HTR-8/SVneo (cell line): Measurements from ENCODE around the gene FBXL16.
A peak's percentile ranks its signal among the peaks of the same experiment; 100 is the strongest.

Experiments used
- DNase-seq: peaks from one replicate; pipeline ENCODE4 v3.0.0; 2011; ENCODE audit warnings: low spot score, mixed read lengths; ENCODE audit not compliant: insufficient read length
- FAIRE-seq: peaks from 2 replicates; lab custom pipeline; 2011; peaks lifted over from hg19 to GRCh38; lab: Jason Lieb, UNC

The FBXL16 gene

DNA sequence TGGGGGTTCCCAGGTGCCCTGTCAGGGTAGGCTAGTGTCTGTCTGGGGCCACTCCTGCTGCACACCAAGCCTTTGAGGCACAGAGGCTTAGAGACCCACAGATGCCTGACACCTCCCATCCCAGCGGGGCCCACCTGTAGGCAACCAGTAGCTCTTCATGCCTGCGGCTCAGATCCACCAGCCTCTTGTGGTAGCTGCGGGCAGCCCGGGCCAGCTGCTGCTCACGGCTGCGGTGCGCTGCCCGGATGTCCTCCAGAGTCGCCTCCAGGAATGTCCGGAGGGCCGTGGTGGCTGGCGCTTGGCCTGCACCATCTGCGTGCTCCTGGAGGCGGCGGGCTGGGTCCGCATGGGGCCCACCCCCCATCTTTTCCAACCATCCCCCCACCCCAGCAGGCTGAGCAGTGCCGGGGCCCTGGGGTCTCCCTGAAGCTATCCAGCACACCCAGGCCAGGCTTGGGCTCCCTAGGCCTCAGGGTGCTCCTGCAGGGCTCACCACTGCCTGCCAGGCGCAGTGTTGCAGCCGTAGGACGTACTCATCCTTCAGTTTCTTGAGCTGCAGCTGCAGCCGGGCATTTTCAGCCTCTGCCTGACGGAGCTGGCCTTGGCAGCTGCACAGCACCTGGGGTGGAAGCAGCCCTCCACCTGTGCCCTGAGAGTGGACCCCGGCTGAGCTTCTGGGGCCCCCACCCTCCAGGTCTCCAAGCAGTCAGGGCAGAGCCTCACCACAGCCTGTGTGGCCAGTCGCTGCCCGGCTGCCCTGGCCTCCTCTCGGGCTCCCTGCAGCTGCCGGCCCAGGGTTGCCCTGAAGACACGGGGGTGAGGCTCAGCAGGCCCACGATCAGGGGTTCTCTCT, 18.8 kb upstream of the FBXL16 start:
- FAIRE-seq (no peak), DNase-seq (no peak)

DNA sequence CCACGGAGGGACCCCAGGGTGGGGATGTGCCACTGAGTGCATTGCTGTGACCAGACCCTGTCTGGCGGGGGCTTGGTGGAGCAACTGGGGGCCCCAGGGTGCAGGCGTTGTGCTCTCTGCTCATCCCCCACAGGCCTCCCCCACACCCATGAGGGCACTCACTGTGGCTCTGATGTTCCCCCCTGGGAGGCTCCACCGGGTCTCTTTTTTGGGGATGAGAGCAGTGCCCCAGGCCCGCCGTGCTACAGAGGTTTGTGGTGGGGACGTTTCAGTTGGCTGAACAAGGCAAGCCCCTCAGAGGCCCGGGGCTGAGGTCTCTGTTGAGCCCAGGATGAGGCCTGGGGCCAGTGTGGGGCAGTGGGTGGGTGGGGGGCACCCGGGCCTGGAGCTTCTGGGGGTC, 18.1 kb upstream of the FBXL16 start:
- FAIRE-seq (no peak), DNase-seq (no peak)

DNA sequence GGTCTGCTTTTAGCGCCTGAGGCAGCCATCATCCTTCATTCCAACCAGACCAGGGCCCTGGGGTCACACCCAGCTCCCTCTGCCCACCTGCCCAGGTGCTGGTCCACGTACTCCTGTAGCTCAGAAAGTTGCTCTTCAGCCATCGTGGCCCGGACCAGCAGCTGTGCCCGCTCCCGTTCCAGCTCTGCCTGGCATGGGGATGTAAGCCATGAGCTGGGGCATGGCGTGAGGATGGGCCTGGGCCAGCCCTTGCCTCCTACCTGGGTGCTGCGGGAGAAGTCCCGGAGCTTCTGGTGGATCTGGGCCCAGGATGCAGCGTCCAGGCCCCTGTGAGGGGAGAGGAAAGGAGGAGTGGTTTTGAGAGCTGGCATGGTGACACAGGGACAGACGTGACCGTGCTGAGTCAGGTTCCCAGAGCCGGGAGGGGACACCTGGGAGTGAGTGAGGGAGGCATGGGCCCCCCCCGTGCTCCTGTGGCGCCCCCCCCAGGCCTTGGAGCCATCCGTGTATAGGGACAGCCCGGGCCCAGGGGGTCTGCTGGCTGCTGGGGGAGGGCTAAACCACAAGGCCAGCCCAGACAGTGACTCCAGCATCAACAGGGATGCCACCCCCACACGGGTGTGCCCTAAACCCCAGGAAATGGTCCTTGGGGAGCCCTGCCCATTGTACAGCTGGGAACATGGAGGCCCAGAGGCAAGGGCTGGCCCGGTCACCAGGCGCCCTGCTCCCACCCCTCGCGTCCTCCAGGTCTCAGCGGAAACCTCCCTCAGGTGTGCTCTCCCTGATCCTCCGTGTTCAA, 17.4 kb upstream of the FBXL16 start:
- DNase-seq: no peak
- no peak for FAIRE-seq

DNA sequence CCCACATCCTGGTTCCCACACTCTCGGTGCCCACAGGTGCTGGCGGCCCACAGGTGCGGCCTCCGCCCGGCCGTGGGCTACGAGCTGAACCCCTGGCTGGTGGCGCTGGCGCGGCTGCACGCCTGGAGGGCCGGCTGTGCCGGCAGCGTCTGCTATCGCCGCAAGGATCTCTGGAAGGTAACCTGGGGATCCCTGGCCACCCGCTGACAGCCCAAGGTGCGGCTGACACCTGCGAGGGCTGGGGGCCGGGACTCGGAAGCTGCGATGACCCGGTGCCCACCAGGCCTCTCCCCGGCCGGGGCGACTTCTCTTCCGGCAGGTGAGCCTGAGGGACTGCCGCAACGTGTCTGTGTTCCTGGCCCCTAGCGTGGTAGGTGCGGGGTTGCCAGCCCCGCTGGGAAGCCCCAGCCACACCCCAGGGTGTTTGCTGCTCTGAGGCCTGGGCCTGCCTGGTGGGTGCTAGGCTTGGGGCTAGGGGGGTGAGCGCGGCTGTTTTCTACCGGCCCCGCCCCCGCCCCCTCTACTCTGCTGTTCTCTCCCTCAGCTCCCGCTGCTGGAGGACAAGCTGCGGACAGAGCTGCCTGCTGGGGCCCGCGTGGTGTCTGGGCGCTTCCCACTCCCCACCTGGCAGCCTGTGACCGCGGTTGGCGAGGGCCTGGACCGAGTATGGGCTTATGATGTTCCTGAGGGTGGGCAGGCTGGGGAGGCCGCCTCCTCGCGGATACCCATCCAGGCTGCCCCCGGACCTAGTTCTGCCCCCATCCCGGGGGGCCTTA, 16.4 kb upstream of the FBXL16 start:
- no peak for FAIRE-seq
- DNase-seq: no peak

DNA sequence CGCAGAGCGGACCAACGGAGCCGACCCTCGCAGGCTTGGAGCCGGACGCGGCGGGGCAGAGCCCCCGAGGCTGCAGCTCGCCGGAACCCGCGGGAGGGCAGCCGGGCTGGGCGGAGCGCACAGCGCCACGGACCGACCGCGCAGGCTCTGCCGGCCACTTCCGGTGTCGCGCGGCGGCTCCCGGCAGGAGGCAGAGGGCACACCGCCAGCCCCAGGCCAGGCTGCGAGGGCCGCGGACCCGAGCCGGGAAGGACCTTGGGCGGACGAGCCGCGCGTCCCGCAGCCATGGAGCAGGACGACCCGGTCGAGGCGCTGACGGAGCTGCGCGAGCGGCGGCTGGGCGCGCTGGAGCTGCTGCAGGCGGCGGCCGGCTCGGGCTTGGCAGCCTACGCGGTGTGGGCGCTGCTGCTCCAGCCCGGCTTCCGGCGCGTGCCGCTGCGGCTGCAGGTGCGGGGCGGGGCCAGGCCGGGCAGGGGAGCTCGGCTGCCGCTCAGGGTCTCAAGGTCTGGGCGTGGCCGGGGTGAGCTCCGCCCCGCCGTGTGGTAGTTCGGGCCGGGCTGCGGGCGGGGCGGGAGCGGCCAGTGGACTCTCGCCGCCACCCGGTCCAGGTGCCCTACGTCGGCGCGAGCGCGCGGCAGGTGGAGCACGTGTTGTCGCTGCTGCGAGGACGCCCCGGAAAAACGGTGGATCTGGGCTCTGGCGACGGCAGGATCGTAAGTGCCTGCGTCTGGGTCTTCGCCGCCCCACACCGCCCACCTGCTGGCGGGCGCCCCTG, 15.6 kb upstream of the FBXL16 start, which contains the start of gene ANTKMT:
TSS of gene ANTKMT (plus strand) at position 157 of the 775 bp plus-strand sequence. CDS start at position 286, 129 bp downstream.
- FAIRE-seq: peak; percentile 95
- DNase-seq: peak; percentile 82

DNA sequence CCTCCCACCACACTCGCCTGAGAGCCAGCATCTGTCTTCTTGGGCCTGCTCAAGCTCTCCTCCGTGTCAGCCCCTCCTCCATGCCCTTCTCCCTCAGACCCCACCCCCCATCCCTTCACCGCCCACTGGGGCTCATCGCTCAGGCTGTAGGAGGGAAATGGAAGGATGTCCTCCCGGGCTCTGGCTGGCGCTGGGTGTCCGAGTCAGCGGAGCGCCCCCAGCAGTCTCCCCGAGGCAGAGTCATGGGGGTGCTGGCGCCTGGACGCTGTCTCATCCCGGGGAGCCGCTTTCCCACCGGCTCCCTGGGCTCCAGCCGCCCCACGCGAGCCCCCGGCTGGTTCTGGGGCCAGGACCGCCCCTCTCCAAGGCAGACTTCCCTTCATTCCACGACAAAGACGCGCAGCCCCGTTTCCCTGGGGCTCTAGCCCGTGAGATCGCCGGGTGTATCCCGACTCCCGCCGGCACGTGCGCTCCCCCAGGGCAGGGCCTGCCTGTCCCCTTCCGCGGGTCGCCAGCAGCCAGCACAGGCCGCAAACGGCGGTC, 14.9 kb upstream of the FBXL16 start:
- DNase-seq (peak; percentile 66), FAIRE-seq (peak; percentile 80)

DNA sequence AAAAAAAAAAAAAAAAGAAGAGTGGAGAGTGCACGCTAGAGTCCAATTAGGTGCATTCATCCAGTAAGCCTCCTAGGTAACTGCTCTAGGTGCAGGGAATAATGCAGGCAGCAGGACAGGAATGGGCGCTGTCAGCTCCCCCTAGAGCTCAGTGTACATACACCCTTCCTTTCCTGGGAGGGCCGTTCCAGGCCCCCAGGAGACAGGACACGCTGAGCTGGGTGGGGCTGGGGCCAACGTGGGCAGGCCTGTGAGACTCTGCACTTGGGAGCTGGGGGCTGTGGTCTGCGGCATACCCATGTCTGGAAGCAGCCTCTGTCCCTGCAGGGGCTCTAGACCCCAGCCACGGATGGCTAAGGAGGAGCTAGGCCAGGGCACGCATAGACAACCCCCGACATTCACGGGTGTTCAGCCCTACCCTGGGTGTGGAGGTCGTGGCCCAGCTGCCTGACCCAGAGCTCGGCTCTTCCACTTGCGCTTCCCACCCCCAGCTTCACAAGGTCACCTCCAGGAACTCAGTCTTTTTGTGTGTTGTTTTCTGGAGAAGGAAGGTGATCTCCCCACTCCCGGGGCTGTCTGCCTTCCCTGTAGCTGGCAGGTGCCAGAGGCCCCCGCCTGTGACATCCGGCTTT, 14.3 kb upstream of the FBXL16 start:
- peak; percentile 75 for FAIRE-seq

DNA sequence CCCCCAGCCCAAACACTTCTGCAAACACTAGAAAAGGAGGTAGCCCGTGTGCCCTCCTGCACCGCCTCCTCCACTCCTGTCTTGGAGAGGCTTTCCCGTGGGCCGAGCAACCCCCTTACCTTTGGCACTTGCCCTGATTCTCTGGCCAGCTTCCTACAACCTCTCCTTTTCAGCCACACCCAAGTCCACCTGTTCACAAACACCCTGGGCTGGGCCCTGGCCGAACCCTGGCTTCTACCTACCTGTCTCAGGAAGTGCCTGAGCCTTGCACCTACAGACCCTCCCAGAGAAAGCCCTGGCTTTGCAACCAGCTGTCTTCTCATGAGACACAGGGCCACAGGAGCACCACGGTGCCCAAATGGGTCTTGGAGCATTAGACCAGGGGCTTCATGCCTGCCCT, 13.3 kb upstream of the FBXL16 start:
- DNase-seq: no peak
- no peak for FAIRE-seq

More for the DNA sequence above, 14.3 kb upstream of the FBXL16 start:
- no peak for DNase-seq

DNA sequence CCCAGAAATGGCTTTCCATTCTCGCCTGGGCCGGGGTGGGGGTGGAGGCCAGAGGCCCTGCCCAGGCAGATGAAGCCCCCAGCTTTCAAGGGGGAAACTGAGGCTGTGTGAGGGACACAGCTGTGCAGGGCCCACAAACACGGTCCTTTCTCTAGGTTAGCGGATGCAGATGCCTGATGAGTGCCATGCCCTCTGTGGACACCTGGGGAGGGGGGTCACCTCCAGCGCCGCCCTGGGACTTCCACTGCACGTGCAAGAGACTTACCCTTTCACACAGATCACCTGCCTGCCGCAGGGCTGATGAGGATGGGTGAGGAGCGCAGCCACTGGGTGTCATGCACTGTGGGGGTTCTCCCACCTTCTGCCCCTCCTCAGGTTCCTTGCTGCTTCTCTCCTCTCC, 12.8 kb upstream of the FBXL16 start:
- FAIRE-seq (no peak), DNase-seq (no peak)

DNA sequence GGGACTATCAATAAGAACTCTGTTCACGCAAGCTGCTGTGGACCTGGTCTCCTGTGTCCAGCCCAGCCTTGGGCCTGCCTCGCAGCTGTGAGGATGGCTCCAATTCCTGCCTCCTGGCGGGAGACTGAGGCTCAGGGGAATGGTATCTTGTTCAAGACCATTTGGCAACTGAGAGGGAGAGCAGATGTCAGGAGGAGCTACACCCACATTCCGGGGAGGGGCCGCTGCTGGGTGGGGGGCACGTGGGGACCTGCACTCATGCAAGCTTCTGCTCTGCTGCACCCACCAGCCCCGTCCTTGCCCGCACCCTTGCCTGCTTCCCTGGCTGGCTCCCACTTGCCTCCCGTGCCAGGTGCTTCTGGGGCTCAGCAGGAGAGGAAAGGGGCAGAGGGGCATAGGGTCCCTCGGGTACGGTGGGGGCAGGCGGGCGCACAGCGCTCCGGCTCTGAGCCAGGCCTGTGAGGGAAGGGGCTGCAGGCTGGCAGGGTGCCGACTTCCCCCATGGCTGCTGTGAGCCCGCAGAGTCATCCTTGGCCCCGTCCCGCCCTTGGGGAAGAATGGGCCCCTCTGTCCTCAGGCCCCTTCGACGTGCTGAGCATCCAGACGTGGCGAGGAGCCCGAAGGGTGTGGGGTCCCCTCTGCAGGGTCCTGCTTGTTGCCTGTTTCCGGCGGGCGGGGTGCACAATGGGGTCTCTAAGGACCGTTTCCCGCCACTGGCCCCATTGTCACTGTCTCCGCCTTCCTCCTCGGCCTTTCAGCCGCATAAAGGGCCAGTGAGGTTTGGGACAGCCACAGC, 12.0 kb upstream of the FBXL16 start:
- DNase-seq (no peak), FAIRE-seq (no peak)

DNA sequence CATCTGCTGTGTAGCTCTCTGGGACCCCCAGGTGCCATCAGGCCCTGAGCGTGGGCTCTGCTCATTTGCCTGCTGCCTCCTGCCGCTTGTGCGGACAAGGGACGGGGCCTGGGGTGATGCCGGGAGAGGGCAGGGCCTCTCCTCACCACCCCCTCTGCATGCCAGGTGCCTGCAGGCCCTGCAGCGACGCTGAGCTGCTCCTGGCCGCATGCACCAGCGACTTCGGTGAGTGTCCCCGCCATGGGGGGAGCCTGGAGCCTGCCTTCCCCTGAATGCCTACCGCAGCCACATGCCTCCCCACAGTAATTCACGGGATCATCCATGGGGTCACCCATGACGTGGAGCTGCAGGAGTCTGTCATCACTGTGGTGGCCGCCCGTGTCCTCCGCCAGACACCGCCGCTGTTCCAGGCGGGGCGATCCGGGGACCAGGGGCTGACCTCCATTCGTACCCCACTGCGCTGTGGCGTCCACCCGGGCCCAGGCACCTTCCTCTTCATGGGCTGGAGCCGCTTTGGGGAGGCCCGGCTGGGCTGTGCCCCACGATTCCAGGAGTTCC, 11.2 kb upstream of the FBXL16 start:
- no peak for FAIRE-seq
- no peak for DNase-seq

DNA sequence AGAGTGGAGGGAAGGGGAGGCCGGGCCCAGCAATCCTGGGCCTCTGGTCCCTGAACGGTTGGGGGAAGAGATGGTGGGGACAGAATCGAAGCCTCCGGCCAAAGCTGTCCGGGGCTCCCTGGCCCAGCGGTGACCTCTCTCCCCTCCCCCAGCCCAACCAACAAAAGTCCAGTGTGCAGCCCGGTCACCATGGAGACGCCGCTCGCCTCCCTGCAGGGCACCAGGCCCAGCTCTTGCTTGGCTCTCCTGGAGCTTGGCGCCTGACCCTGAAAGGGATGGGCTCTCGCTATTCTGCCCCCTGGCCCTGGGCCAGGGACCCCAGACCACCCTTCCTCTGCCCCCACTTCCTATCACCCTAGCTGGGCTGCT, 10.6 kb upstream of the FBXL16 start:
- DNase-seq: no peak

DNA sequence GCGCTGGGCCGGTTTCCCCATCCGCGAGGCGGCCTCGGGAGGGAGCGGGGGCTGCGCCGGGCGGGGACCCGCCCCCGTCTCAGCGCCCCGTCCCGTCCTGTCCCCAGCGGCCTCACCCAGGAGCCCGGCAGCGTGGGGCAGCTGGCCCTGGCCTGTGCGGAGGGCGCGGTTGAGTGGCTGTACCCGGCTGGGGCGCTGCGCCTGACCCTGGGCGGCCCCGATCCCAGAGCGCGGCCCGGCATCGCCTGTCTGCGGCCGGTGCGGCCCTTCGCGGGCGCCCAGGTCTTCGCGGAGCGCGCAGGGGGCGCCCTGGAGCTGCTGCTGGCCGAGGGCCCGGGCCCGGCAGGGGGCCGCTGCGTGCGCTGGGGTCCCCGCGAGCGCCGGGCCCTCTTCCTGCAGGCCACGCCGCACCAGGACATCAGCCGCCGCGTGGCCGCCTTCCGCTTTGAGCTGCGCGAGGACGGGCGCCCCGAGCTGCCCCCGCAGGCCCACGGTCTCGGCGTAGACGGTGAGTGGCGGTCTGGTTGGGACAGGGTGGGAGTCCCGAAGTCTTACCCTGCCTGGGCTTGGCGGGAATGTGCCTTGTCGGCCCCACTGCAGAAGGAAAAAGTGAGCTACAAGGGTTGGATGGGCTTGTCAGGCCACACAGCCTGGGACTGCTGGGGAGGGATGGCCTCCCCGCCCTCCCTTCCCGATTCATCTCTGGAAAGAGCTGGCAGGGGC, 10.0 kb upstream of the FBXL16 start:
- DNase-seq (no peak), FAIRE-seq (no peak)

More for the DNA sequence above, 10.6 kb upstream of the FBXL16 start:
- FAIRE-seq: no peak

DNA sequence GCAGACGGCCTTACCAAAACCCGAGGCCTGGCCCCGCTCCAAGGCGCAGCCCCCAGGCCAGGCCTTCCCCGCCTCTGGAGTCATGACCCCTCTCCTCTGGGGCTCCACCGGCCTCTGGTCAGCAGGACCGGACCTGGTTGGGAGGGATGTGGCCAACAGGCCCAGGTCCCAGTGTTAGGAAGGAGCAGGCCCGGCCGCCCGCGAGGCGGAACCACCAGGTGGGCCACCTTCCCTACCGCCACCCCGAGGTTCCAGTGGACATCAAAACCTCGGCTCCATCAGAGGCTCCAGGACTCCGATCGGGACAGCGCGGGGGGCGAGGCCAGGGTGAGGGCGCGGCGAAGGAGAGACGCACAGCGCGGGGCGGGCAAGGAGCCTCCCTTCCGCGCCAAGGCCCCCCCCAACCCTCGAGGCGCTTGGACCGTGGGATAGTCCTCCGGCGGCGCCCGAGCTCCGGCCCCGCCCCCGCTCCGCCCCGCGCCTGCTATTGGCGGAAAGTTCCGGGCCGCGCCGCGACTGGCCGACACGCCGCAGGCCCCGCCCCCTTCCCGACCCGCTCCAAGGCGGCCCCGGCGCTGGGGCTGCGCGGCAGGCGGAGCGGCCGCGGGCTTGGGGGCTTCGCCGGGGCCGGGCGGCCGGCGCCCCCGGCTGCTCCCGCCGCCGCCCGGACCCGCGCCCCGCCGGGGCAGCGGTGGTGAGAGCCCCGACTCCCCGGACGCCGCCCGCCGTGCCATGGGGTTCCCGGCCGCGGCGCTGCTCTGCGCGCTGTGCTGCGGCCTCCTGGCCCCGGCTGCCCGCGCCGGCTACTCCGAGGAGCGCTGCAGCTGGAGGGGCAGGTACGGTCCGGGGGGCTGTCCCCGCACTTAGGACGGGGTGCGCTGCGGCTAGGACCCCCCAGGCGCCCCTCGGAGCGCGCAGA, 9.2 kb upstream of the FBXL16 start, which contains the start of gene METRN:
TSS of gene METRN (plus strand) at position 561 of the 919 bp plus-strand sequence. CDS start at position 733, 172 bp downstream.
- FAIRE-seq (peak; percentile 87), DNase-seq (peak; percentile 84)

DNA sequence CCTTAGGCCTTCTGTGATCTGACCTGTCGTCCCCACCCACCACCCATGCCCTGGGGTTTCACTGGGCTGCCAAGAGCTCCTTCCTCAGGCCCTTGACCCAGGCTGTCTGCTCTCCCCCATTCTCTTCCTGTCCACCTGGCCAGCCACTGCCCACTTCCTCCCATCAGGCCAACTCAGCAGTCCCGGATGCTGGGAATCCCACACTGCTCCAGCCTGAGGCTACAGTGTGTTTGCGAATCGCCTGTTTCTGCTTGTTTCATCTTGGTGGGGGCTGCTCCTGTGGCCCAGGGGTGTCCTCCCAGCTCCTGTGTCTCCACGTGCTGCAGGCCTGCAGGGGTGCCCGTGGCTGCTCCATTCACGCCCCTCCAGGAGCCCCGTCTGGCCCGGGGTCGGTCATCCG, 8.5 kb upstream of the FBXL16 start:
- FAIRE-seq: peak; percentile 77
- no peak for DNase-seq

DNA sequence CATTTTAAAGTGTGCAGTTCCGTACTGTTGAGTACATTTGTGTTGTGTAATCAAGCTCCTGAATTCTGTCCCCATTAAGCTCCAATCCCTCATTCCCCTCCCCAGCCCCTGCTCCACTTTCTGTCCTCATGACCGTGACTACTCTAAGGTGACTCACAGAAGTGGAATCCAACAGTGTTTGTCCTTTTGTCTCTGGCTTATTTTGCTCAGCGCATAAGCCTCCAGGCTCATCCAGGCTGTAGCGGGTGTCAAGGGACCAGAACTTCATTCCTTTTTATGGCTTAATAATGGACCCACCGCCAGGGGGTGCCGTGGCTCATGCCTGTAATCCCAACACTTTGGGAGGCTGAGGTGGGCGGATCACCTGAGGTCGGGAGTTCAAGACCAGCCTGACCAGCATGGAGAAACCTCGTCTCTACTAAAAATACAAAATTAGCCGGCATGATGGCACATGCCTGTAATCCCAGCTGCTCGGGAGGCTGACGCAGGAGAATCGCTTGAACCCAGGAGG, 7.2 kb upstream of the FBXL16 start:
- DNase-seq (peak; percentile 70), FAIRE-seq (peak; percentile 36)
